HEK293 (cell line): ENCODE results near the gene SLC17A9.

Experiments used
- CTCF ChIA-PET: fragments of 350-600 bp; formaldehyde crosslinking; extraction: SDS; loops from one replicate; lab custom pipeline; 2021; ENCODE audit warnings: antibody characterized with exemption; lab: Yijun Ruan, JAX
- POLR2A ChIA-PET: fragments of 300-600 bp; formaldehyde crosslinking; extraction: SDS; loops from one replicate; lab custom pipeline; 2020; ENCODE audit warnings: antibody characterized with exemption, inconsistent platforms; lab: Yijun Ruan, JAX
- H3K27ac ChIP-seq: fragments of 200-500 bp; sonication (Bioruptor generic); 2 replicates; pipeline ENCODE4 v1.5.1; 2014; ENCODE audit warnings: low read depth, low read length, control low read depth, inconsistent platforms; ENCODE audit errors: extremely low read depth
- H3K36me3 ChIP-seq, 2 experiments: fragments of 200-500 bp in 1 of 2; sonication (Bioruptor generic) in 1 of 2; 1 replicate in 1 of 2; 2 replicates in 1 of 2; pipeline ENCODE4 v1.5.1; 2014 to 2017; ENCODE audit warnings: inconsistent platforms in 2 of 2, low read length in 2 of 2; ENCODE audit not compliant: control insufficient read depth in 2 of 2, insufficient read depth in 1 of 2
- H3K4me1 ChIP-seq: fragments of 200-500 bp; sonication (Bioruptor generic); 2 replicates; pipeline ENCODE4 v1.5.1; 2014; ENCODE audit warnings: mild to moderate bottlenecking, low read length, inconsistent platforms; ENCODE audit not compliant: control insufficient read depth, insufficient read depth
- H3K4me3 ChIP-seq: 2 replicates; pipeline ENCODE4 v1.5.1; 2011; ENCODE audit warnings: low read depth, mild to moderate bottlenecking, control low read depth, low read length, moderate library complexity
- H3K9me3 ChIP-seq: fragments of 200-500 bp; sonication (Bioruptor generic); 2 replicates; pipeline ENCODE4 v1.5.1; 2014; ENCODE audit warnings: low read depth, low read length, inconsistent platforms; ENCODE audit not compliant: control insufficient read depth, insufficient read depth
- BCL11B ChIP-seq: fragments of 450-650 bp; formaldehyde crosslinking; IDR thresholded peaks from 2 replicates; pipeline ENCODE4 v1.5.1; 2016; ENCODE audit warnings: low read depth, missing biosample characterization, missing genetic modification characterization
- ELK4 ChIP-seq: IDR thresholded peaks from 2 replicates; pipeline ENCODE4 v1.6.1; 2011; ENCODE audit warnings: mild to moderate bottlenecking, low read depth, low read length, borderline replicate concordance
- GLIS2 ChIP-seq: fragments of 450-650 bp; formaldehyde crosslinking; IDR thresholded peaks from 2 replicates; pipeline ENCODE4 v1.5.1; 2016; ENCODE audit warnings: missing biosample characterization, missing genetic modification characterization
- PRDM1 ChIP-seq: fragments of 450-650 bp; formaldehyde crosslinking; IDR thresholded peaks from 2 replicates; pipeline ENCODE4; 2016; ENCODE audit warnings: missing biosample characterization, missing genetic modification characterization
- SP2 ChIP-seq: fragments of 450-650 bp; formaldehyde crosslinking; IDR thresholded peaks from 2 replicates; pipeline ENCODE4 v1.5.1; 2016; ENCODE audit warnings: missing biosample characterization, missing genetic modification characterization
- TRIM28 ChIP-seq: IDR thresholded peaks from 2 replicates; pipeline ENCODE4 v1.6.1; 2011; ENCODE audit warnings: low read length, control low read depth, borderline replicate concordance
- ZBTB17 ChIP-seq: fragments of 450-650 bp; formaldehyde crosslinking; IDR thresholded peaks from 2 replicates; pipeline ENCODE4 v1.5.1; 2016; ENCODE audit warnings: missing biosample characterization, missing genetic modification characterization
- ZBTB44 ChIP-seq: fragments of 450-650 bp; IDR thresholded peaks from 2 replicates; pipeline ENCODE4 v1.5.1; 2018; ENCODE audit warnings: missing biosample characterization, mild to moderate bottlenecking, missing genetic modification characterization
- ZBTB6 ChIP-seq: fragments of 450-650 bp; formaldehyde crosslinking; IDR thresholded peaks from 2 replicates; pipeline ENCODE4 v1.5.1; 2017; ENCODE audit warnings: missing biosample characterization, missing genetic modification characterization
- ZBTB8A ChIP-seq: fragments of 450-650 bp; formaldehyde crosslinking; IDR thresholded peaks from 2 replicates; pipeline ENCODE4 v1.5.1; 2016; ENCODE audit warnings: missing biosample characterization, missing genetic modification characterization
- ZEB2 ChIP-seq: fragments of 450-650 bp; formaldehyde crosslinking; IDR thresholded peaks from 2 replicates; pipeline ENCODE4 v1.5.1; 2016; ENCODE audit warnings: missing biosample characterization, missing genetic modification characterization
- ZFHX2 ChIP-seq: fragments of 450-650 bp; formaldehyde crosslinking; conservative IDR thresholded peaks from 2 replicates; pipeline ENCODE4 v1.5.1; 2016; ENCODE audit warnings: missing biosample characterization, missing genetic modification characterization
- ZFP41 ChIP-seq: fragments of 450-650 bp; formaldehyde crosslinking; IDR thresholded peaks from 2 replicates; pipeline ENCODE4 v1.5.1; 2016; ENCODE audit warnings: missing biosample characterization, missing genetic modification characterization, borderline replicate concordance
- ZNF10 ChIP-seq: fragments of 450-650 bp; formaldehyde crosslinking; IDR thresholded peaks from 2 replicates; pipeline ENCODE4 v1.5.1; 2017; ENCODE audit warnings: missing biosample characterization, missing genetic modification characterization
- ZNF114 ChIP-seq: fragments of 450-650 bp; formaldehyde crosslinking; IDR thresholded peaks from 2 replicates; pipeline ENCODE4 v1.5.0; 2017; ENCODE audit warnings: missing biosample characterization, missing genetic modification characterization
- ZNF18 ChIP-seq: fragments of 450-650 bp; formaldehyde crosslinking; IDR thresholded peaks from 2 replicates; pipeline ENCODE4 v1.5.1; 2016; ENCODE audit warnings: missing biosample characterization, missing genetic modification characterization
- ZNF221 ChIP-seq: fragments of 450-650 bp; formaldehyde crosslinking; IDR thresholded peaks from 2 replicates; pipeline ENCODE4 v1.5.1; 2017; ENCODE audit warnings: missing biosample characterization, missing genetic modification characterization, borderline replicate concordance
- ZNF23 ChIP-seq: fragments of 450-650 bp; formaldehyde crosslinking; IDR thresholded peaks from 2 replicates; pipeline ENCODE4 v1.5.1; 2016; ENCODE audit warnings: missing biosample characterization, missing genetic modification characterization, borderline replicate concordance
- ZNF266 ChIP-seq: fragments of 450-650 bp; formaldehyde crosslinking; IDR thresholded peaks from 2 replicates; pipeline ENCODE4 v1.5.1; 2016; ENCODE audit warnings: missing biosample characterization, missing genetic modification characterization, low read depth
- ZNF335 ChIP-seq: fragments of 450-650 bp; formaldehyde crosslinking; conservative IDR thresholded peaks from 2 replicates; pipeline ENCODE4 v1.5.1; 2016; ENCODE audit warnings: missing biosample characterization, missing genetic modification characterization
- ZNF341 ChIP-seq: fragments of 450-650 bp; formaldehyde crosslinking; IDR thresholded peaks from 2 replicates; pipeline ENCODE4; 2016; ENCODE audit warnings: low read depth, missing biosample characterization, missing genetic modification characterization
- ZNF354C ChIP-seq: fragments of 450-650 bp; formaldehyde crosslinking; IDR thresholded peaks from 2 replicates; pipeline ENCODE4 v1.5.1; 2016; ENCODE audit warnings: missing biosample characterization, missing genetic modification characterization, low read depth, borderline replicate concordance
- ZNF362 ChIP-seq: fragments of 450-650 bp; formaldehyde crosslinking; IDR thresholded peaks from 2 replicates; pipeline ENCODE4 v1.5.1; 2016; ENCODE audit warnings: missing biosample characterization, missing genetic modification characterization
- ZNF37A ChIP-seq: fragments of 450-650 bp; IDR thresholded peaks from 2 replicates; pipeline ENCODE4 v1.5.1; 2018; ENCODE audit warnings: missing biosample characterization, missing genetic modification characterization
- ZNF391 ChIP-seq: fragments of 450-650 bp; formaldehyde crosslinking; IDR thresholded peaks from 2 replicates; pipeline ENCODE4 v1.5.1; 2016; ENCODE audit warnings: low read depth, missing biosample characterization, missing genetic modification characterization, borderline replicate concordance
- ZNF561 ChIP-seq: fragments of 450-650 bp; IDR thresholded peaks from 2 replicates; pipeline ENCODE4 v1.5.1; 2018; ENCODE audit warnings: missing biosample characterization, missing genetic modification characterization, borderline replicate concordance
- ZNF580 ChIP-seq: fragments of 450-650 bp; formaldehyde crosslinking; IDR thresholded peaks from 2 replicates; pipeline ENCODE4 v1.5.1; 2016; ENCODE audit warnings: missing biosample characterization, missing genetic modification characterization
- ZNF600 ChIP-seq: fragments of 450-650 bp; formaldehyde crosslinking; IDR thresholded peaks from 2 replicates; pipeline ENCODE4 v1.5.1; 2016; ENCODE audit warnings: missing biosample characterization, missing genetic modification characterization
- ZNF624 ChIP-seq: fragments of 450-650 bp; formaldehyde crosslinking; IDR thresholded peaks from 2 replicates; pipeline ENCODE4 v1.5.1; 2017; ENCODE audit warnings: missing biosample characterization, missing genetic modification characterization
- ZNF658 ChIP-seq: fragments of 450-650 bp; formaldehyde crosslinking; IDR thresholded peaks from 2 replicates; pipeline ENCODE4; 2016; ENCODE audit warnings: missing biosample characterization, missing genetic modification characterization

The SLC17A9 gene

GRCh38 chr20:62920039-62920645, 32.4 kb upstream of the SLC17A9 start (continued):
- TF ChIP-seq BCL11B (no peak), ZNF114 (tag by site-specific recombination) (no peak), ZNF23 (tag by site-specific recombination) (no peak), ELK4 (no peak), ZNF362 (tag by site-specific recombination) (no peak), ZNF354C (no peak), ZNF580 (tag by site-specific recombination) (no peak), ZBTB44 (tag by site-specific recombination) (no peak), ZNF221 (tag by site-specific recombination) (no peak), GLIS2 (tag by site-specific recombination) (peak; percentile 60)

GRCh38 chr20:62921119-62921687, 31.3 kb upstream of the SLC17A9 start:
- H3K9me3 ChIP-seq: no peaks in the 10 kb centered on the region
- ChIA-PET POLR2A (no interaction called here), CTCF (interaction anchor here (0.6 to 3.6 kb wide), 10 partner anchors 9 to 620 kb away, joined by 3 to 33 read pairs (median 6); no protein-coding TSS in a partner anchor)
- H3K36me3 ChIP-seq: no peaks in the 10 kb centered on the region
- no peak overlapping the region for H3K27ac ChIP-seq
- no peak overlapping the region for H3K4me3 ChIP-seq
- peaks cover 52% of the 10 kb centered on the region for H3K4me1 ChIP-seq
- TF ChIP-seq PRDM1 (tag by site-specific recombination) (peak; percentile 77), ZBTB8A (tag by site-specific recombination) (peak; percentile 54; the same call in 1 of the 2 replicates), SP2 (tag by site-specific recombination) (no peak), ZEB2 (tag by site-specific recombination) (0 out of 2 replicates have a peak, but pooled peaks have one; percentile 26), ZNF600 (peak; percentile 51; the same call in 1 of the 2 replicates), ZNF10 (tag by site-specific recombination) (peak; percentile 95), ZFP41 (tag by site-specific recombination) (no peak), ZNF341 (tag by site-specific recombination) (peak; percentile 41; the same call in 1 of the 2 replicates), ZNF335 (tag by site-specific recombination) (peak; percentile 50), ZNF37A (tag by site-specific recombination) (no peak), ZNF266 (tag by site-specific recombination) (no peak), ZNF18 (tag by site-specific recombination) (no peak), ZBTB17 (tag by site-specific recombination) (peak; percentile 84), ZNF624 (tag by site-specific recombination) (no peak), TRIM28 (0 out of 2 replicates have a peak, but pooled peaks have one; percentile 28), ZBTB6 (tag by site-specific recombination) (peak; percentile 66; the same call in 1 of the 2 replicates), ZNF658 (no peak), ZNF391 (tag by site-specific recombination) (no peak), ZFHX2 (tag by site-specific recombination) (peak; percentile 48; the same call in 1 of the 2 replicates), ZNF580 (tag by site-specific recombination) (no peak), ZNF561 (tag by site-specific recombination) (peak; percentile 71; the same call in 1 of the 2 replicates)
